ENCODE measurements around the gene GJC2. TPM values are rescaled to one million over a fixed set of nuclear protein-coding genes. Genes with fewer than 3 reads are reported as not detected.

GJC2 gene
- total RNA-seq, 2 experiments from 2014 or later, result 1.1 to 1.8 TPM

DNA sequence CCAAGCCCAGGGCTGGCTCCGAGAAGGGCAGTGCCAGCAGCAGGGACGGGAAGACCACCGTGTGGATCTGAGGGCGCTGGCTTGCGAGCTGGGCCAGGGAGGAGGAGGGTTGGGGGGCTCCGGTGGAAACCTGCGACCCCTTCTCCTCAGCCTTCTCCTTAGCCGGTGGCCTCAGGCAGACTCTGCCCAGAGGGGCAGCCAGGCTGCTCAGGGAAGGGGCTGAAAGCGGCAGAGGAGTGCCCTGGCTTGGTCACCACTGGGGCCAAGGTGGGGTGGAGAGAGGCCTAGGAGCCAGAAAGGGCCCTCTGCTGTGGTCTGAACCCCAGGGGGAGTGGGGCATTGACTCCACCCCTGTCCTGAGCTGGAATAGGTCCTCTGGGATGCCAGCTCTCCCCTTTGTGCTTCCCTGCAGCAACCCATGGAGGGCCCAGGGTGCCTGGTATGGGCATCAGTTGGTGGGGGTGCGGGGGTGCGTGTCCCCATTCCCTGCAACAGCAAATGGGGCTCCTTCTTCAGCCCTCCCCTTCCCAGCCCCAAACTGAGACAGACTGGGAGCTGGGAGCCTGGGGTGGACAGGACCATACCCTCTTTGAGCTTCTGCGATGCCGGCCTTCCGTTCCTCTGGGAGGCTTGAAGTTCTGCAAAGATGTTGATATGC is 9.4 kb downstream of the GJC2 start:
- Mint-ChIP-seq H3K27ac (no peak overlapping the region), H3K9me3 (ENCODE audit: low read depth) (no peaks in the 10 kb centered on the region), H3K36me3 (no peaks in the 10 kb centered on the region), H3K4me3 (no peak overlapping the region), H3K27me3 (no peaks in the 10 kb centered on the region), H3K4me1 (peaks cover 31% of the 10 kb centered on the region)
- DNase-seq (no peak), ATAC-seq (no peak)
- CTCF ChIA-PET, result no interaction called here

DNA sequence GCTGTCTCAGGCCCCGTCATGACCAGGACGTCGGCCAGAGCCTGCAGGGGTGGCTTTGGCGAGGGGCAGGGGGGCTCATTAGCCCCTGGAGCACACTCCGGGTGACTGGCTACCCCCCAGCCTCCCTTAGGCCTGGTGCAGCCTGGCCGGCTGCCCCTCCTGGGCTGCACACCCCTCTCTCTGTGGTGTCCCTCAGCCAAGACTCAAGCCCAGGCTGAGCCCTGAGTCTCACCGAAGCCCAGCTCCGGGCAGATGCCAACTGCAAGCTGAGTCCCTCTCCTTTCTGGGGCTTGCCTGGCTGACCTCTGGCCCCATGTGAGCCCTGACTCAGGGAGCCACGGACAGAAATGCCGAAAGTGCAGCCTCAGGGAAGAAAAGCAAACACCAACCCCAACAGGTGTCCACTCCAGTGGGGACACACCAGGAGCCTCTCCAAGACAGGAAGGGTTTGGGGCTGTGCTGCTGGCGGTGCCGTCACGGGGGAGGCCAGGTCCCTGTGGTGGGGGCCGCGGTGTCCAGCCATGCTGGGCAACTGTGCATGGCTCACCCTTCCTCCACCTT is 10.6 kb downstream of the GJC2 start:
- peaks cover 40% of the 10 kb centered on the region for H3K4me1 Mint-ChIP-seq

DNA sequence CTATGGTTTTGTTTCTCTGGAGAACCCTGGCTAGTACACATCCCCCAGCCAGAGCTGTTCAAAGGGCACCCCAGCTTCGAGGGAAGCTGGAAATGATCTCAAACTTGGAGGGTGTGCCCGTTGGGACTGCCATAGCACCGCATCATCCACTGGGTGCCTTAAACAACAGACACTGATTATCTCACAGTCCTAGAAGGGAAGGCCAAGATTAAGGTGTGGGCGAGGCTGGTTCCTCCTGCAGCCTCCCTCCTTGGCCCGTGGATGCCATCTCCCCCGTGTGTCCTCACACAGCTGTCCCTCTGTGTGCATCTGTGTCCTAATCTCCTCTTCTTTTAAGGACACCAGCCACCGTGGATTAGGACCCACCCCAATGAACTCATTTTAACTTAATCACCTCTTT is 11.6 kb downstream of the GJC2 start:
- CTCF ChIA-PET, result interaction anchor here (0.9 kb wide), 1 partner anchor 297 kb away, joined by 4 read pairs; no protein-coding TSS in a partner anchor

More for the DNA sequence above, 10.6 kb downstream of the GJC2 start:
- Mint-ChIP-seq H3K4me3 (no peak overlapping the region), H3K27me3 (no peaks in the 10 kb centered on the region), H3K9me3 (ENCODE audit: low read depth) (no peaks in the 10 kb centered on the region), H3K27ac (no peak overlapping the region), H3K36me3 (no peaks in the 10 kb centered on the region)
- ATAC-seq (no peak), DNase-seq (no peak)
- CTCF ChIA-PET, result no interaction called here

DNA sequence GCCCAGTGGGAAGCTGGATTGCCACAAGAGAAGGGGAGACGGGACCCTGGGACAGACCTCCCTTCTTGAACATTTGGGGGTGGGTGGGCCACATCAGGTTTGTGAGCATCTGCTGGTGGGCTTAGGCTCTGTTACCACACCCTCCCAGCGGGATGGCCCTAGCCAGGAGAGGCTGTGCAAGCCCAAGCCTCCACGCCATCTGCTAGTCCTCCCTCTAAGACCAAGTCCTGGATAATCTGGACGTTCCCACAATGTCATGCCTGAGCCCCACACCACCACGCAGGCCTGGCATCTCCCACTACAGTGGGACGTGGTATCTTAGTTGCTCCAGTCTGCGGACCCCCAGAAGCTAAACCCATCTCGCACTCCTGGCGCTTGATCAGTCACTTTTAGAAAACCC is 12.1 kb downstream of the GJC2 start:
- H3K4me3 Mint-ChIP-seq, result no peak overlapping the region
- no peaks in the 10 kb centered on the region for H3K27me3 Mint-ChIP-seq
- no peak overlapping the region for H3K27ac Mint-ChIP-seq
- H3K36me3 Mint-ChIP-seq, result no peaks in the 10 kb centered on the region
- H3K9me3 Mint-ChIP-seq (ENCODE audit: low read depth), result no peaks in the 10 kb centered on the region
- DNase-seq, result no peak
- no peak for ATAC-seq
- H3K4me1 Mint-ChIP-seq, result peaks cover 37% of the 10 kb centered on the region
- CTCF ChIA-PET, result interaction anchor here (0.6 to 0.9 kb wide), 3 partner anchors 21 to 297 kb away, joined by 3 to 4 read pairs (median 4); partner anchors contain the start of gene GUK1

More for the DNA sequence above, 11.6 kb downstream of the GJC2 start:
- Mint-ChIP-seq H3K9me3 (ENCODE audit: low read depth) (no peaks in the 10 kb centered on the region), H3K36me3 (no peaks in the 10 kb centered on the region), H3K4me1 (peaks cover 35% of the 10 kb centered on the region), H3K27ac (no peak overlapping the region), H3K27me3 (no peaks in the 10 kb centered on the region), H3K4me3 (no peak overlapping the region)
- ATAC-seq (no peak), DNase-seq (no peak)

DNA sequence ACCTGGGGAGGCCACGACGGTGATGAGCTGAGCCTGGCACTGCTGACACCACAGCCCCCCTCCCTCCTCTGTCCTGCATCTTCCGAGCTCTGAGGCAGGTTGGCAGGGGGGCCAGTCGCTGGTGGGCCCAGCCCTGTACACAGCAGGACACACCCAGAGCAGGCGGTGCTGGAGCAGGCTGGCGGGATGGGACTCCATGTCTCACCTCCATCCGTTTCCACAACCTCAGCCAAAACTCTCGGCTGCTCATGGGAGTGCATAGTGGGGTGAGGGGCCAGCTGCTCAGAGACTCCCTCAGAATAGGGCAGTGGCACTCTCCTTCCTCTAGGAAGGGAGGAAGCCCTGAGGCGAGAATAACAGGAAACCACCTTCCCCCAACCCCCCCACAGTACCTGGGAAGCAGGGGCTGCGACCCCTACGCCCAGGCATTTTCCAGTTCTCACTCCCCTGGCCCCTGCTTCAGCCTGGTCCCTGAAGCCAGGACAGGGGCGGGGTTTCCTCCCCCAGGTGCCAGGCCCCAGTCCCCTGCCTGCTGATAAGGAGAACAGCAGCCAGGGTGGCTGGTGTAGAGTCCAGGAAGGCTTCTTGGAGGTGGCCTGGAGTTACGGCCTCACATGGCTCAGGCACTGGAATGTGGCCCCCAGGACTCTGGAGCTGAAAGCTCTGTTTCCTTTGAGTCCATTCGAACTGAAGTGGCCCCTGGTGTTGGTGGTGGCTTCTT is 12.7 kb downstream of the GJC2 start:
- no peak for ATAC-seq
- peak overlapping the region; percentile 43 for H3K27ac Mint-ChIP-seq

DNA sequence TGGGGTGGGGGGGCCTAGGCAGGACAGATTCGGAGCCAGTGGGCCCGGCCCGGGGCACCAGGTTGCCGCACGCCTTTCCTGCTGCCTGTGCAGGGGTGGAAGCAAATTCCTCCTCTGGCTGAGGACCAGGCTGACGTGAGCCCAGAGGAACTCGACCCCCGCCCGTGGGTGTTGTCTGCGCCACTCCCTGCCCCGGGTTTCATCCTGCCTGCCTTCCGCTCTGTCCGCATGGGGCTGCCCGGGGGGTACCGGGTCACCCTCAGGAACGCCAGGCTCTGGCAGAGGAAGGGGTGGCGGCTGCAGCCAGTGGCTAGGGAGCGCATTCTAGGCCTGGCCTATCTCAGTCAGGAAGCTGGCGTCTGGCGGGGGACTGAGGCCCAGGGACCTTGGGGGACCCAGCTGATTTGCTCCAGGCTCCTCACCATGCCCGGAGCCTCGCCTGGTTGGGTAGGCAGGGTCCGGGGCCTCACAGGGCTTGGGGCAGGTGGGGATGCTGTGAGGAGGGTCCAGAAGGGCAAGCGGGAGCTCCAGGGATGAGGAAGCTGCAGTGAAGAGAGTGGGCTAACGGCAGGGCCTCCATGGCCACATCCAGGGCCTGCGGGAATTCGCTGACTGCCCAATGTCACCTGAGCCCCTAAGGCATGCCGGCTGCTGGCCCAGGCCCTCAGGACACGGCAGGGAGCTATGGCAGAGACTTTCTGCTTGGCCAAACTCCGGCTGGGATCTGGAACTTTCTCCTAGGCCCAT is 13.4 kb downstream of the GJC2 start:
- DNase-seq (no peak), ATAC-seq (no peak)
- CTCF ChIA-PET, result interaction anchor here (5.2 kb wide), 1 partner anchor 32 kb away, joined by 62 read pairs; no protein-coding TSS in a partner anchor
- Mint-ChIP-seq H3K27ac (no peak overlapping the region), H3K27me3 (no peaks in the 10 kb centered on the region), H3K4me3 (no peak overlapping the region), H3K36me3 (no peaks in the 10 kb centered on the region), H3K9me3 (ENCODE audit: low read depth) (no peaks in the 10 kb centered on the region), H3K4me1 (peaks cover 36% of the 10 kb centered on the region)

More for the DNA sequence above, 12.7 kb downstream of the GJC2 start:
- Mint-ChIP-seq H3K4me3 (no peak overlapping the region), H3K4me1 (peaks cover 34% of the 10 kb centered on the region), H3K27me3 (no peaks in the 10 kb centered on the region), H3K36me3 (no peaks in the 10 kb centered on the region), H3K9me3 (ENCODE audit: low read depth) (no peaks in the 10 kb centered on the region)
- CTCF ChIA-PET, result interaction anchor here (0.6 to 0.7 kb wide), 2 partner anchors 22 to 32 kb away, joined by 3 to 4 read pairs; partner anchors contain the start of gene GUK1
- no peak for DNase-seq

DNA sequence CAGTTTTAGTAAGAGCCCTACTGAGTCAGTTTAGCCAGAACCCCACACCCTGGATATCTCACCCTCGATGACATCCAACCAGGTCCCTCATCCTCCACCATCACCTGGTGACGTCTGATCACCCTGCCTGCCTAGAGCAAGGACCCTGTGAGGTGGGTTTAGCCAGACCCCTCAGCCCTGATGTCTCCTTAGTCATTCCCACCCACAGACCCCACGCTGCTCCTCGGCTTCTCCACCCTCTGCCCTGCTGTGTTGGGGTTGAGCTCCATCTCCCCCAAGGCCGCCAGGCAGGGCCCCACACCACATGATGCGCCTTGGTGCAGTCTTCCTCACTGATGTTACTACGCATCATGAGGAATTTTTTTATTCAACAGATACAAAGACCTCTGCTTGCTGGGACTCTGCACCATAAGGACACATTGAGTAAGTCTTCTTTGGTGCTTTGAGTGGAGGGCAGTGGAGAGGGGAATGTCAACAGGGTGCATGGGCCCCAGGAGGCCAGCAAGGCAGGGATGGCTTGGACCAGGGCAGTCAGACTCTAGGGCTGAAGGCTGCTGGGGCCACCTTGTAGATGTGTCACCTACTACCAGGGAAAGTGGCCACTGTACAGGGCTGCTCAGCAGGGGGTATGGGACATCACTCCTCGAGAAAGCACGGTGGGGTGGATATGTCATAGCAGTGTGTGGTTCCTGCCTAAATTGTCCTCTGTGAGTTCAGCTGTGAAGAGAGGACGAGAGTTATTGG is 14.2 kb downstream of the GJC2 start:
- no peaks in the 10 kb centered on the region for H3K36me3 Mint-ChIP-seq
- CTCF ChIA-PET, result interaction anchor here (1.2 to 5.2 kb wide), 3 partner anchors 33 to 1755 kb away, joined by 3 to 62 read pairs (median 4); no protein-coding TSS in a partner anchor
- DNase-seq (no peak), ATAC-seq (no peak)
- H3K27ac Mint-ChIP-seq, result peak overlapping the region; percentile 79
- peak overlapping the region; percentile 85 for H3K4me3 Mint-ChIP-seq
- H3K9me3 Mint-ChIP-seq (ENCODE audit: low read depth), result no peaks in the 10 kb centered on the region
- peaks cover 36% of the 10 kb centered on the region for H3K4me1 Mint-ChIP-seq
- no peaks in the 10 kb centered on the region for H3K27me3 Mint-ChIP-seq

DNA sequence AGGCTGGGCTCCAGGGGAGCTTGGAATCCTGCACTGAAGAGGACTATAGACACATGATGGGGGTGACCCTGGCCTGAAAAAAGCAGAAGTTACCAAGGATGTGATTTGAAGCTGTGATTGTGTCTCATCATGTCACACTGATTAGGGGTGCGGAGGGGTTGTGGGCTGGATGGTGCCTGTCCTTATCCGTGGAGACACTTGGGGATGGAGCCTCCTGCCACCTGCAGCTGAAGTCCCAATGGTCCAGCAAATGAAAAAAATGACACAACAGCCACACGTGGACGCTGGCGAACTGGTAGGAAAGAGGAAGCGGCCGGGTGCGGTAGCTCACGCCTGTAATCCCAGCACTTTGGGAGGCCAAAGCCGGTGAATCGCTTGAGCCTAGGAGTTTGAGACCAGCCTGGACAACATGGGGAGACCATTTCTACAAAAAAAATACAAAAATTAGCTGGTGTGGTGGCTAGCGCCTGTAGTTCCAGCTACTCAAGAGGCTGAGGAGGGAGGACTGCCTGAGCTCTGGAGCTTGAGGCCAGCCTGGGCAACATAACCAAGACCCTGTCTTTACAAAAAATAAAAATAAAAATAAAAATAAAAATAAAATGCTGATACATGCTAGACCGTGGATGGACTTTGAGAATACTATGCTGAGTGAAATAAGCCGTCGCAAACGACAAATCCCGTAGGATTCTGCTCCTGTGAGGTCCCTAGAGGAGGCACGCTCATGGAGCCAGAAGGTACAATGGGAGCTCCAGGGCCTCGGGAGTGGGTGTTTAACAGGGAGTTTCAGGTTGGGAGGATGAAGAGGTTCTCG is 15.0 kb downstream of the GJC2 start:
- H3K27me3 Mint-ChIP-seq, result no peaks in the 10 kb centered on the region
- no peaks in the 10 kb centered on the region for H3K36me3 Mint-ChIP-seq
- peaks cover 36% of the 10 kb centered on the region for H3K4me1 Mint-ChIP-seq
- ATAC-seq, result no peak
- H3K9me3 Mint-ChIP-seq (ENCODE audit: low read depth), result no peaks in the 10 kb centered on the region
- peak overlapping the region; percentile 95 for H3K27ac Mint-ChIP-seq
- no peak for DNase-seq
- H3K4me3 Mint-ChIP-seq, result peak overlapping the region; percentile 85
- CTCF ChIA-PET, result interaction anchor here (1.0 to 5.2 kb wide), 16 partner anchors 8 to 1756 kb away, joined by 3 to 62 read pairs (median 6); partner anchors contain the start of gene GUK1

DNA sequence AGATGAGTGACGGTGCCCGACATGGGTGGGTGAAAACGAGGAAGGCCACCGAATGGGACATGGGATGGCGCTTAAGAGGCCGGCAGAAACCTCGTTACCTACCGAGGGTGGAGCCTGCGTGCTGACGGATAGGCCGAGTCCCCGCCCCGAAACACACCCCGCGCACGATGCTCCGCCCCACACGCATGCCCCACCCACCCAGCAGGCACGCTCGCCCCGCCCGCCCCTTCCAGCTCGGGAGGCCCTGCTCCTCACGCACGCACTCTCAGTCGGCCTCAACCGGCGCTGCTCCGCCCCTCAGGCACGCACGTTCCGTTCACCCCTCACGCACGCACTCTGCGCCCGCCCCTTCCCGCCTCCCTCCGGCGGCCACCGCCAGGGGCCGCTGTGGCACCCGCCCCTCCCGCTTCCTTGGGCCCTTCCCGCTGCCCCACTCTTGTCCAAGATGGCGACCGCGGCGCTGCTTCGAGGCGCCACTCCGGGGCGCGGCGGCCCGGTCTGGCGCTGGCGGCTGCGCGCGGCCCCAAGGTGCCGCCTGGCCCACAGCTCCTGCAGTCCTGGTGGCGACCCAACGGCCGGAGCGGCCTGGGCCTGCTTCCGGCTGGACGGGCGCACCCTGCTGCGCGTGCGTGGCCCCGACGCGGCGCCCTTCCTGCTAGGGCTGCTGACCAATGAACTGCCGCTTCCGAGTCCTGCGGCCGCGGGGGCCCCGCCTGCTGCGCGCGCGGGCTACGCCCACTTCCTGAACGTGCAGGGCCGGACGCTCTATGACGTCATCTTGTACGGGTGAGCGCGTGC is 15.8 kb downstream of the GJC2 start, which contains the start of gene IBA57:
IBA57 (plus strand) TSS at position 433 of the 798 bp plus-strand sequence; CDS start at position 446, 13 bp downstream.
- Mint-ChIP-seq H3K4me1 (peaks cover 36% of the 10 kb centered on the region), H3K27me3 (no peaks in the 10 kb centered on the region), H3K9me3 (ENCODE audit: low read depth) (no peaks in the 10 kb centered on the region), H3K36me3 (no peaks in the 10 kb centered on the region), H3K27ac (peak within 1 kb of the TSS; percentile 95), H3K4me3 (peak within 1 kb of the TSS; percentile 85)
- CTCF ChIA-PET, result interaction anchor here (1.0 to 5.2 kb wide), 28 partner anchors 9 to 1757 kb away, joined by 3 to 62 read pairs (median 4); partner anchors contain the start of genes GUK1 and ZNF678
- peak; percentile 100 for DNase-seq
- ATAC-seq, result peak; percentile 87

DNA sequence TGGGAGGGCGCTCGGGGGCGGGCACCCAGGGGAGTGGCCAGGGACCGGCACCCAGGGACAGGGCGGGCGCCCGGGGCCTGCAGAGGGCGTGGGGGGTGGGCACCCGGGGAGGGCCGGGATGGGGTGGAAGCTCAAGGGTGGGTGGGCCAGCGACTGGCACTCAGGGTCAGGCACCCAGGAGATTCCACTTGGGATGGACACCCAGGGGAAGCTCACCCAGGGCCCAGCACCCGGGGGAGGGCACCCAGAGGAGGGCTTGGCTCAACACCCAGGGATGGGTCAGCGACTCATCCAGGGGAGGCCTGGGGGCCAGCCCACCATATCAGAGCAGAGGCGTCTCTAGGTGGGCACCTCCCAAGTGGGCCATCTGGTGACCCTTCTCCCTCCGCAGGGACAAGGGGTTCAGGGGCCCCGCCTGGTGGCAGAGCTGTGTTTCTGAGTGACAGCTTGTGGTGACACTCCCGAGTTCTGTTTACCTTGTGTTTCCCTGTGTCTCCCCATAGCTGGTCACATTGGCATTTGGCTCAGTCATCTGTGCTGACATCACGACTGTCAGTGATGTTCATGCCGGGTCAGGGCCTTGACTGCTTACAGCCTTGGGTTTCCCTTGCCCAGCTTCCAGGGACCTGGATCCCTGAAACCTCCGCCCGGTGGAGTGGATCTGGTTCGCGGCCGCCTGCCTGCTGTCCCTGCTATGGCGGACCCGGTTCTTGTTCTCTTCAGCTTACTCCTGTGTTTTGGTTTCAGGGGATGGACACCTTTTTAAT is 16.6 kb downstream of the GJC2 start:
- peak overlapping the region; percentile 80 for H3K27ac Mint-ChIP-seq
- H3K4me3 Mint-ChIP-seq, result peak overlapping the region; percentile 61
- CTCF ChIA-PET, result interaction anchor here (0.7 to 5.2 kb wide), 28 partner anchors 8 to 603 kb away, joined by 3 to 62 read pairs (median 4); partner anchors contain the start of genes GUK1 and ZNF678
- H3K36me3 Mint-ChIP-seq, result no peaks in the 10 kb centered on the region
- peak; percentile 3 for ATAC-seq
- no peaks in the 10 kb centered on the region for H3K9me3 Mint-ChIP-seq (ENCODE audit: low read depth)
- H3K27me3 Mint-ChIP-seq, result no peaks in the 10 kb centered on the region
- H3K4me1 Mint-ChIP-seq, result peaks cover 36% of the 10 kb centered on the region
- DNase-seq, result peak; percentile 80
